Activated effector memory CD4-positive, alpha-beta T cell treated with anti-CD3 and anti-CD28 coated beads, Interleukin-2, amount 50 U/mL, for 16 hours (primary cell): ENCODE measurements around the gene SEC31A.
"Not testable (repeated sequence)": the region's sequence is repeated elsewhere in the genome, so short reads cannot be mapped to it uniquely, and the experiment has no call there.

Experiments used
- DNase-seq: peaks from one replicate; pipeline ENCODE4 v3.0.0-alpha.2; 2020

The SEC31A gene, protein sequence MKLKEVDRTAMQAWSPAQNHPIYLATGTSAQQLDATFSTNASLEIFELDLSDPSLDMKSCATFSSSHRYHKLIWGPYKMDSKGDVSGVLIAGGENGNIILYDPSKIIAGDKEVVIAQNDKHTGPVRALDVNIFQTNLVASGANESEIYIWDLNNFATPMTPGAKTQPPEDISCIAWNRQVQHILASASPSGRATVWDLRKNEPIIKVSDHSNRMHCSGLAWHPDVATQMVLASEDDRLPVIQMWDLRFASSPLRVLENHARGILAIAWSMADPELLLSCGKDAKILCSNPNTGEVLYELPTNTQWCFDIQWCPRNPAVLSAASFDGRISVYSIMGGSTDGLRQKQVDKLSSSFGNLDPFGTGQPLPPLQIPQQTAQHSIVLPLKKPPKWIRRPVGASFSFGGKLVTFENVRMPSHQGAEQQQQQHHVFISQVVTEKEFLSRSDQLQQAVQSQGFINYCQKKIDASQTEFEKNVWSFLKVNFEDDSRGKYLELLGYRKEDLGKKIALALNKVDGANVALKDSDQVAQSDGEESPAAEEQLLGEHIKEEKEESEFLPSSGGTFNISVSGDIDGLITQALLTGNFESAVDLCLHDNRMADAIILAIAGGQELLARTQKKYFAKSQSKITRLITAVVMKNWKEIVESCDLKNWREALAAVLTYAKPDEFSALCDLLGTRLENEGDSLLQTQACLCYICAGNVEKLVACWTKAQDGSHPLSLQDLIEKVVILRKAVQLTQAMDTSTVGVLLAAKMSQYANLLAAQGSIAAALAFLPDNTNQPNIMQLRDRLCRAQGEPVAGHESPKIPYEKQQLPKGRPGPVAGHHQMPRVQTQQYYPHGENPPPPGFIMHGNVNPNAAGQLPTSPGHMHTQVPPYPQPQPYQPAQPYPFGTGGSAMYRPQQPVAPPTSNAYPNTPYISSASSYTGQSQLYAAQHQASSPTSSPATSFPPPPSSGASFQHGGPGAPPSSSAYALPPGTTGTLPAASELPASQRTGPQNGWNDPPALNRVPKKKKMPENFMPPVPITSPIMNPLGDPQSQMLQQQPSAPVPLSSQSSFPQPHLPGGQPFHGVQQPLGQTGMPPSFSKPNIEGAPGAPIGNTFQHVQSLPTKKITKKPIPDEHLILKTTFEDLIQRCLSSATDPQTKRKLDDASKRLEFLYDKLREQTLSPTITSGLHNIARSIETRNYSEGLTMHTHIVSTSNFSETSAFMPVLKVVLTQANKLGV

DNA sequence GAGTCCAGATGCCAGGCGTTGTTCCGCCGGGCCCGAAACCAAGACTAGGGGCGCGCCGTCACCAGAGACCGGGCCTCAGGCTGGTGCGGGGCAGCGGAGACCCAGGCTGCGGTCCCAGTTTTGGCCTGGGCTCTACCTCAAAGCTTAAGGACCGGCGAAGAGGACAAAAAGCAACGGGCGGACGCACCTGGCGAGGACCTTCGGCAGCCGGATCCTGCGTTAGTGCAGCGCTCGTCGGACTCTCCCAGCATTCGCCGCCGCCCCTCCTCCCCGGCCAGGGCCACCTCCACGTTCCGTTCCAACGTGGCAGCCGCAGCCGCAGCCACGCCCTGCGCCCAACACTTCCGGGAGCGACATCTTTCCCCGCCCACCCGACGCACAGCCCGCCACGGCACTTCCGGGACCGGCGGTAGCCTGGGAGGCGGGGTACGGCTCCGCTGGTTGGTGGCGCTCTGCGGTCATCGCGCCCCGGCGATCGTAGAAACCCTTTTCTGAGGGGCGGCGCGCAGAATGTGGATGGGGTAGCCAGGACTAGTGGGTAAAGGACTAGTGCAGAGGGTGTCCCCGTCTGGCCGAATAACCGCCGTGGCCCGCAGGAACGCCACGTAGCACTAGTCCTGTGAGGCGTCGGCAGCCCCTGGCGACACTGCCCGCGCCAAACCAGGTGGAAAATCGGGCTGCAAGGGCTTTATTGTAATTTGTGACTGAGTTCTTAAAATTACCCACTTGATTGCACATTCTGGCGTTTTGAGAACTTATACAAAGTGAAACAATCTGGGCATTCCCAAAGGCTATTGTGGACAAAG lies at the start of gene SEC31A:
Gene SEC31A, minus strand, starts transcription at position 253 of the 806 bp plus-strand sequence. CDS start 9,217 bp downstream, outside the sequence.
- peak; percentile 99 for DNase-seq

DNA sequence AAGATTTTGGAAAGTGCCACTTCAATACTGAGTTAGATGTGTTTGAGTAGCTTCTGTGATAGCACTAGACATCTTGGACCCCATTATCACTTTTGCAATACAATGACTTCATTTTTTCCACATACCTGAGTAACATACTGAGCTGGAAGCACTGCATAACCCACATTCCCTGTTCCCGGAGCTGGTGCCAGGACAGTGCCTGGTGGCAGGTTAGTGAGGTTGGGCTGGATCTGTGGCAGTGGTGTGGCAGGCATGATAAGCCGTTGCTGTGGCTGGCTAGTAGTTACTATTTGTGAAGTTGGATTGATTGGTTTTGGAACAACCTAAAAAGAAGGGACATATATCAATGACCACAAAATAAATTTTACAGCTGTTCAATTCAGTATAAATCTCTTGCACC lies 48.5 kb upstream of the SEC31A start:
- DNase-seq, result no peak

- DNase-seq, result no peak
Observed at GRCh38 chr4:82934441-82934840, 43.5 kb upstream of the SEC31A start.

GRCh38 chr4:82930848-82931755 lies 40.1 kb upstream of the SEC31A start:
- no peak for DNase-seq

GRCh38 chr4:82921795-82922194 lies 30.8 kb upstream of the SEC31A start:
- DNase-seq, result no peak

- no peak for DNase-seq
Observed at GRCh38 chr4:82919386-82919785, 28.4 kb upstream of the SEC31A start.

DNA sequence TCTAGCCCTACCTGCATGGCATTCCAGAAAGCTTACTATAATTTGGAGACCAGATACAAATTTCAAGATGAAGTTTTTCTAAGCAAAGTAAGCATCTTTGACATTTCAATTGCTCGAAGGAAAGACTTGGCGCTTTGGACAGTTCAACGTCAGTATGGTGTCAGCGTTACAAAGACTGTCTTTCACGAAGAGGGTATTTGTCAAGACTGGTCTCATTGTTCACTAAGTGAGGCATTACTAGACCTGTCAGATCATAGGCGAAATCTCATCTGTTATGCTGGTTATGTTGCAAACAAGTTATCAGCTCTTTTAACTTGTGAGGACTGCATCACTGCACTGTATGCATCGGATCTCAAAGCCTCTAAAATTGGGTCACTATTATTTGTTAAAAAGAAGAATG lies 27.1 kb upstream of the SEC31A start:
- DNase-seq, result no peak

DNA sequence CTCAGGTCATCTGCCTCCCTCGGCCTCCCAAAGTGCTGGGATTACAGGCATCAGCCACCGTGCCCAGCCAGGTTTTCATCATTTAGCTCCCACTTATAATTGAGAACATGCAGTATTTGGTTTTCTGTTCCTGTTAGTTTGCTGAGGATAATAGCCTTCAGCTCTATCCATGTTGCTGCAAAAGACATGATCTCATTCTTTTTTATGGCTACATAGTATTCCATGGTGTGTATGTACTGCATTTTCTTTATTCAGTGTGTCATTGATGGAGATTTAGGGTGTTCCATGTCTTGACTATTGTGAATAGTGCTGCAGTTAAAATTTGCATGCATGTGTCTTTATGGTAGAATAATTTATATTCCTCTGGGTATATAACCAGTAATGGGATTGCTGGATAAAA lies 23.0 kb upstream of the SEC31A start:
- DNase-seq, result not testable (repeated sequence)

- DNase-seq, result no peak
Observed at GRCh38 chr4:82913305-82913704, 22.4 kb upstream of the SEC31A start.

GRCh38 chr4:82909326-82909725 lies 18.4 kb upstream of the SEC31A start:
- no peak for DNase-seq

DNA sequence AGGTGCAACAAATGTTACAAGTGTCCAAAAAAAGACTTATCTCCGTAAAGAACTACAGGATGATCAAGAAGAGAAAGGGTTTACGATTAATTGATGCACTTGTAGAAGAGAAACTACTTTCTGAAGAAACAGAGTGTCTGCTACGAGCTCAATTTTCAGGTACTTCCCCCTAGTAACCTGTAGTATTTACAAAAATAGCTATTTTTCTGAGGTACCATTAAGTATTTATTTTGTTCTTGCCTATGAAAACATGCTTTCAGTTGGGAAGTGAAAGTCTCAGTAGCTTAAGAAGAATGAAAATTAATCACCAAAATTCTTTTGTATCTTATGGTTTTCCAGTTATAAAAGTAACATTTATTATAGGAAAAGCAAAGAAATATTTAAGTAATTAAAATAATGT lies 15.5 kb upstream of the SEC31A start:
- DNase-seq, result no peak

GRCh38 chr4:82905205-82905604 lies 14.3 kb upstream of the SEC31A start:
- no peak for DNase-seq

DNA sequence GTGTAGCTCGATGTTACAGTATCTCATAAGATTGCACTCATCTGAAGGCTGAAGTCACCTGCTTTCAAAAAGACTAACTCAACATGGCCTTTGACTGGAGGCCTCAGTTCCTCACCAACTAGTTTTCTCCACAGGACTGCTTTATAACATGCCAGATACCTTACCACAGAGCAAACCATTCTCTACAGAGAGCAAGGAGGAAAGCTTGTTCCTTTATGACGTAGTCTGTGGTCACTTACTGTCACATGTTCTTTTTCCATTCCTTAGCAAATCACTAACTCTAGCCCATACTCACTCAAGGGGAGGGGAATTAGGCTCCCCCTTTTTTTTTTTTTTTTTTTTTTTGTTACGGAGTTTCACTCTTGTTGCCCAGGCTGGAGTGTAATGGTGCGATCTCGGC lies 12.8 kb upstream of the SEC31A start:
- DNase-seq, result no peak

GRCh38 chr4:82901183-82901718 lies 10.3 kb upstream of the SEC31A start:
- no peak for DNase-seq

GRCh38 chr4:82900411-82901182 lies 9.6 kb upstream of the SEC31A start, which contains the start of gene THAP9:
TSS of gene THAP9 (plus strand) at chr4:82900735. CDS start at chr4:82900803, 68 bp downstream.
- DNase-seq, result peak; percentile 99

DNA sequence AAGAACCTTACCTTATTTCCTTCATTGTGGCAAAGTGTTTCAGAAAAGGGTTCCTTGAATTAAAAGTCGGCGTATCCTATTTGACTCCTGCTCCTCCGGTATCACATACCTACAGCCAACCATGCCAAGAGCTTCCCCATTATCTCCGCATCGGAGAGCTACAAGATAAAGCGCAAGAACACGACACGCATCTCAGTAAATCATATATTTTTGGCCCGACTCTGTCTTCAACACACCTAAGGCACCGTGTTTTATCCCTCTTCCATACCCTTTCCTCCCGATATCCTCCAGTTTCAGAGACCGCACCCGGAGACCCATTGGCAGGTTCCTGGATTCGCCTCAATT lies 9.1 kb upstream of the SEC31A start:
- no peak for DNase-seq

- no peak for DNase-seq
Observed at GRCh38 chr4:82899374-82900065, 8.6 kb upstream of the SEC31A start.

DNA sequence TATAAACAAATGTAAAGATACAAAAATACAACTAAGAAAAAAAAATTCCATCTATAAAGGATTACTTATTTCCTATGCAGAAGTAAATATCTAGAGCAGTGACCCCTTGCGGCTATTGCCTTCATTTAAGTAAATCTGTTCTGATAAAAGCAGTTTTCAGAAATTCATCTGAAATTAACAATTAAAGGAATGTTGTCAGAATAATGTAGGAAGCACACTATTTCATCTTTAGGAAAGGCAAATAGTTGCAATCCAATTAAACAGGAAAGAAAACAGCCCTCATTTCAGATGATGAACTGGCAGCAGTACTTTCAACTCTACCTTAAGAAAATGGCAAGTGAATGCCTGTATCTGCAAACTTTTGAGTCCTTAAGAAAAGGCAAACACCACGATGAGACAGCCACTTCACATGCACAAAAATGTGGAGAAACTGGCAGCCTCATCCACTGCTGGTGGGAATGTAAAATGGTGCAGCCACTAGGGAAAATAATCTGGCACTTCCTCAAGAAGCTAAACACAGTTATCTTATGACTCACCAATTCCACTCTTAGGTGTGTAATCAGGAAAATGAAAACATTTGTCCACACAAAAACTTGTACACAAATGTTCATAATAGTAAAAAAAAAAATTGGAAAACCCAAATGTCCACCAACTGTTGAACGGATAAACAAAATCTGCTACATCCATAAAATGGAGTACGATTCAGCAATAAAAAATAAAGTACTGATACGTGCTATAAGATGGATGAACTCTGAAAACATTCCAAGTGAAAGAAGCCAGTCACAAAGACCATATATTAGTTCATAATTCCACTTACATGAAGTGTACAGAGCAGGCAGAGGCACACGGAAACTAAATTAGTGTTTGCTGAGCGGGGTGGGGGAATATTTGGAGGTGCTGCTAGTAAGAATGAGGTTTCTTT lies 7.6 kb upstream of the SEC31A start:
- DNase-seq, result no peak
